Pulmonary artery endothelial cell (primary cell): ENCODE data around the gene ICAM5. TPM values are rescaled to one million over a fixed set of nuclear protein-coding genes. Genes with fewer than 3 reads are reported as not detected.
"Not testable (repeated sequence)": the region's sequence is repeated elsewhere in the genome, so short reads cannot be mapped to it uniquely, and the experiment has no call there.

Source experiments
- DNase-seq: peaks from one replicate; pipeline ENCODE4 v3.0.0-alpha.2; 2011; ENCODE audit warnings: low read depth, low spot score
- total RNA-seq: library from RNA; depleted of rRNA; stranded (reverse); fragments of >200 nt; gene quantifications from 2 replicates; pipeline ENCODE4 v1.2.3, GENCODE V29; 2014

The ICAM5 gene
- total RNA-seq, 1 donor from 2014 or later = 0.13 TPM

DNA sequence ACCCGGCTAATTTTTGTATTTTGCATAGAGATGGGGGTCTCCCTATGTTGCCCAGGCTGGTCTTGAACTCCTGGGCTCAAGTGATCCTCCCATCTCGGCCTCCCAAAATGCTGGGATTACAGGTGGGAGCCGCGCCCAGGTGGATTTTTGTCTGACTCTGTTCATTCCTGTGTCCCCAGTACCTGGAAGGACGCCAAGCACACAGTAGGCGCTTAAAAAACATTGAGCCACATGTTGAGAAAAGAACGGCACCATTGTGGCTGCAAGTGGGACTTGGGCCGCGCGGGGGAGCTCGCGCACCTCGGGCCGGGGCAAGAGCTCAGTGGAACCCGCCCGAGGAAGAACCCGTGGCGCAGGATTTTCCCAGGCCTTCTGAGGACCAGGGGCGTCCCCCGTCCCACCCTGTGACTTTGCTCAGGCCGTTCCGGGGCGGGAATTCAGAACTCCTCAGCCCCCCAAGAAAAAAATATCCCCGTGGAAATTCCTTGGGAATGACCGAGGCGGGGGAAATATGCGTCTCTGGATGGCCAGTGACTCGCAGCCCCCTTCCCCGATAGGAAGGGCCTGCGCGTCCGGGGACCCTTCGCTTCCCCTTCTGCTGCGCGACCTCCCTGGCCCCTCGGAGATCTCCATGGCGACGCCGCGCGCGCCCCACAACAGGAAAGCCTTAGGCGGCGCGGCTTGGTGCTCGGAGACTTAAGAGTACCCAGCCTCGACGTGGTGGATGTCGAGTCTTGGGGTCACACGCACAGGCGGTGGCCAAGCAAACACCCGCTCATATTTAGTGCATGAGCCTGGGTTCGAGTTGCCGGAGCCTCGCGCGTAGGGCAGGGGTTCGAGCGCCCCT lies 20.2 kb upstream of the ICAM5 start:
- DNase-seq = peak; percentile 79

- no peak for DNase-seq
Measured at GRCh38 chr19:10270180-10270615, 19.6 kb upstream of the ICAM5 start.

DNA sequence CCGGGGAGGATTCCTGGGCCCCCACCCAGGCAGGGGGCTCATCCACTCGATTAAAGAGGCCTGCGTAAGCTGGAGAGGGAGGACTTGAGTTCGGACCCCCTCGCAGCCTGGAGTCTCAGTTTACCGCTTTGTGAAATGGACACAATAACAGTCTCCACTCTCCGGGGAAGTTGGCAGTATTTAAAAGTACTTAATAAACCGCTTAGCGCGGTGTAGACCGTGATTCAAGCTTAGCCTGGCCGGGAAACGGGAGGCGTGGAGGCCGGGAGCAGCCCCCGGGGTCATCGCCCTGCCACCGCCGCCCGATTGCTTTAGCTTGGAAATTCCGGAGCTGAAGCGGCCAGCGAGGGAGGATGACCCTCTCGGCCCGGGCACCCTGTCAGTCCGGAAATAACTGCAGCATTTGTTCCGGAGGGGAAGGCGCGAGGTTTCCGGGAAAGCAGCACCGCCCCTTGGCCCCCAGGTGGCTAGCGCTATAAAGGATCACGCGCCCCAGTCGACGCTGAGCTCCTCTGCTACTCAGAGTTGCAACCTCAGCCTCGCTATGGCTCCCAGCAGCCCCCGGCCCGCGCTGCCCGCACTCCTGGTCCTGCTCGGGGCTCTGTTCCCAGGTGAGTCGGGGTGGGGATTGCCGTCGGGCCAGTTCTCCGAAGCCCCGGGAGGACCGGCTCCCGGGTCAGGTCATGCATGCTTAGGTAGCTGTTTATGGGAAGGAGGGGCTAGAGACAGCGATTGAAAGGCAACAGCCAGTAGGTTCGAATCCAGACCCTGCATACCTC lies 18.9 kb upstream of the ICAM5 start, which contains the start of gene ICAM1:
TSS of gene ICAM1 (plus strand) at position 505 of the 779 bp plus-strand sequence. CDS start at position 545, 40 bp downstream.
- DNase-seq = peak; percentile 87

GRCh38 chr19:10271543-10272086 lies 18.1 kb upstream of the ICAM5 start:
- DNase-seq = no peak

GRCh38 chr19:10274589-10274988 lies 15.2 kb upstream of the ICAM5 start:
- DNase-seq = no peak

- DNase-seq = no peak
Measured at GRCh38 chr19:10277795-10278589, 11.8 kb upstream of the ICAM5 start.

- no peak for DNase-seq
Measured at GRCh38 chr19:10278935-10279334, 10.8 kb upstream of the ICAM5 start.

DNA sequence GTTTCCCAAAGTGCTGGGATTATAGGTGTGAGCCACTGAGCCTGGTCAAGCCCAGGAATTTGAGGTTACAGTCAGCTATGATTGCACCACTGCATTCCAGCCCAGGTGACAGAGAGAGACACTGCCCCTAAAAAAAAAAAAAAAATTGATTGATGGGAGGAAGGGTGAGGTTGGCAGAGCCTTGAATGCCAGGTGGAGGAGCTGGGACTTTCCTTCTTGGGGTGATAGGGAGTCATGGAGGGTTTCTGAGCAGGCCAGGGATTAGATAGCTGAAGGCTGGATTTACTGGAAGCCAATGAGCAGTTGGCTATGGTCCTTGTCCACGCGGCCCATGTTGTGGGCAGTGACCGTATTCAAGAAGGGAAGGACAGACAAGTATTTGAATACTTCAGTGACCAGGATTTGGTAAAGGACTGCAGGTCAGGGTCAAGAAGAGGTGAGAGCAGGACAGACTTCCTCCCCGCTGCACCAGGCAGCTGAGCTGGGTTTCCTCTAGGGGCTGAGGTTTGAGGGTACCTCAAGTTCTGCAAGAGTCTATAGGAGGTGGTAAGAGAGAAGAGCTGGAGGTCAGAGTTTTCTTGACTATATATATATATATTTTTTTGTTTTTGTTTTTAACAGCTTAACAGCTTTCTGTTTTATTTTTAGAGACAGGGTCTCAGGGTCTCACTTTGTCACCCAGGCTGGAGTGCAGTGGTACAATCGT lies 9.9 kb upstream of the ICAM5 start:
- DNase-seq = no peak

DNA sequence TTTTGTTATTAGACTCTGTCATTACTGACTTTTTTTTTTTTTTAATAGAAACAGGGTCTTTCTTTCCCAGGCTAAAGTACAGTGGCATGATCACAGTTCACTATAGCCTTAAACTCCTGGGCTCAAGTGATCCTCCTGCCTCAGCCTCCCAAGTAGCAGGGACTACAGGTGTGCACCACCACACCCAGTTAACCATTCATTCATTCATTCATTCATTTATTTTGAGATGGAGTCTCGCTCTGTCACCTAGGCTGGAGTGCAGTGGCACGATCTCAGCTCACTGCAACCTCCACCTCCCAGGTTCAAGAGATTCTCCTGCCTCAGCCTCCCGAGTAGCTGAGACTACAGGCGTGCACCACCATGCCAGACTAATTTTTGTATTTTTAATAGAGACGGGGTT lies 7.7 kb upstream of the ICAM5 start:
- DNase-seq = not testable (repeated sequence)

GRCh38 chr19:10283301-10284064 lies 6.3 kb upstream of the ICAM5 start:
- no peak for DNase-seq

- DNase-seq = no peak
Measured at GRCh38 chr19:10284065-10284959, 5.4 kb upstream of the ICAM5 start.

DNA sequence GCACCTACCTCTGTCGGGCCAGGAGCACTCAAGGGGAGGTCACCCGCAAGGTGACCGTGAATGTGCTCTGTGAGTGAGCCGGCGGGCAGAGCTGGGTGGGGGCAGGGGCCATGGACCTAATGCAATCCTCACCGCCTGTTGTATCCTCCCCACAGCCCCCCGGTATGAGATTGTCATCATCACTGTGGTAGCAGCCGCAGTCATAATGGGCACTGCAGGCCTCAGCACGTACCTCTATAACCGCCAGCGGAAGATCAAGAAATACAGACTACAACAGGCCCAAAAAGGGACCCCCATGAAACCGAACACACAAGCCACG lies 4.8 kb upstream of the ICAM5 start:
- DNase-seq = no peak

- DNase-seq = no peak
Measured at GRCh38 chr19:10285393-10285792, 4.4 kb upstream of the ICAM5 start.

GRCh38 chr19:10286803-10287737 lies 2.7 kb upstream of the ICAM5 start, which contains the start of gene ICAM4:
ICAM4 (plus strand) TSS chr19:10286955; CDS start chr19:10287013, 58 bp downstream.
- no peak for DNase-seq

DNA sequence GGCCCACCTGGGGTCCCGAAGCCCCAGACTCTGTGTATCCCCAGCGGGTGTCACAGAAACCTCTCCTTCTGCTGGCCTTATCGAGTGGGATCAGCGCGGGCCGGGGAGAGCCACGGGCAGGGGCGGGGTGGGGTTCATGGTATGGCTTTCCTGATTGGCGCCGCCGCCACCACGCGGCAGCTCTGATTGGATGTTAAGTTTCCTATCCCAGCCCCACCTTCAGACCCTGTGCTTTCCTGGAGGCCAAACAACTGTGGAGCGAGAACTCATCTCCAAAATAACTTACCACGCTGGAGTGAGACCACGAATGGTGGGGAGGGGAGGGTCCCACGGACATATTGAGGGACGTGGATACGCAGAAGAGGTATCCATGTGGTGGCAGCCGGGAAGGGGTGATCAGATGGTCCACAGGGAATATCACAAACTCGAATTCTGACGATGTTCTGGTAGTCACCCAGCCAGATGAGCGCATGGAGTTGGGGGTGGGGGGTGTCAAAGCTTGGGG lies 1.0 kb upstream of the ICAM5 start:
- DNase-seq = no peak

DNA sequence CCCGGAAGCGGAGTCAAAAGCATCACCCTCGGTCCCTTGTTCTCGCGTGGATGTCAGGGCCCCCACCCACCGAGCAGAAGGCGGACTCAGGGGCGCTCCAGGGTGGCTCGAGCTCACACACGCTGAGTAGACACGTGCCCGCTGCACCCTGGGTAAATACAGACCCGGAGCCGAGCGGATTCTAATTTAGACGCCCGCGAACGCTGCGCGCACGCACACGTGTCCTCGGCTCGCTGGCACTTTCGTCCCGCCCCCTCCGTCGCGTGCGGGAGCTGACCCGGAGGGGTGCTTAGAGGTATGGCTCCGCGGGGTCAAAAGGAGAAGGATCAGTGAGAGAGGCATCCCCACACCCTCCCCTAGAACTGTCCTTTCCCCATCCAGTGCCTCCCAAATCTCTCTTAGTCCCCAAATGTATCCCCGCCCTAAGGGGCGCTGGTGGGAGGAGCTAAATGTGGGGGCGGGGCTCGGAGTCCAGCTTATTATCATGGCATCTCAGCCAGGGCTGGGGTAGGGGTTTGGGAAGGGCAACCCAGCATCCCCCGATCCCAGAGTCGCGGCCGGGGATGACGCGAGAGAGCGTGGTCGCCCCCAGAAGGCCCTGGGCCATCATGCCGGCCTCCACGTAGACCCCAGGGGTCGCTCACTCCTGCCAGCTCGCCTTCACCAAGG lies 451 bp upstream of the ICAM5 start:
- no peak for DNase-seq

DNA sequence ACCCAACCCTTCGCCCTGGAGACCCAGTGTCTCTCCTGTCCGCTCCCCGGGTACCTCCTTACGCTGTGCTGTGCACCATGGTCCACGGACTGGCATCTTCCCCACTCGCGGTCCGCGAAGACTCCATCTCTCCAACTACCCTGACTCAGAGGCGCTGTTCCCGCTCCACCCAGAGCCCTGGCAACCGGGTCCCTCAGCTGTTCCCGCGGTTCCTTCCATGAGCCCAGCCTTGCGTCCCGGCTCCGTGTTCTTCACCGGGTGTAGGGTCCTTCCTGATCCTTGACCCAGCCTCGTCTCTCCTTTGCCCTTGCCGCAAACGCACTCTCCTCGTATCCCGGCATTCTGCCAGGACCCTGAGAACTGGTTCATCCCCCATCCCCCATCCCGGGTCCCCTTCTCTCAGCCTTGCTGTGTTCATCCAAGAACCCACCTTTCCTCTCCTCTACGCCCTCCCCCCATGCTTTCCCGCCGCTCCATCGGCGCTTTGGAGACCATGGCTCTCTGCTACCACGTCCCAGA lies 664 bp downstream of the ICAM5 start:
- no peak for DNase-seq
